Immature natural killer cell (primary cell): ENCODE data around the gene TRAF5. TPM values are rescaled to one million over a fixed set of nuclear protein-coding genes. Genes with fewer than 3 reads are reported as not detected.
A peak's percentile ranks its signal among the peaks of the same experiment; 100 is the strongest.
"Not testable (repeated sequence)": the region's sequence is repeated elsewhere in the genome, so short reads cannot be mapped to it uniquely, and the experiment has no call there.

ENCODE experiments used
- DNase-seq, 3 donors: peaks; one replicate each; pipeline ENCODE4 v3.0.0; 2022; ENCODE audit warnings: mixed read lengths in 1 of 3
- H3K27ac Mint-ChIP-seq, 6 donors: one replicate each; pipeline ENCODE4 v1.8.0; 2020; ENCODE audit warnings: mixed read lengths in 6 of 6, mild to moderate bottlenecking in 5 of 6, inconsistent platforms in 4 of 6, moderate library complexity in 3 of 6
- H3K27me3 Mint-ChIP-seq, 3 donors: one replicate each; pipeline ENCODE4 v1.8.0; 2020 to 2021; ENCODE audit warnings: low read depth in 3 of 3, mild to moderate bottlenecking in 3 of 3, mixed read lengths in 3 of 3, moderate library complexity in 3 of 3, inconsistent platforms in 1 of 3
- H3K36me3 Mint-ChIP-seq, 3 donors: one replicate each; pipeline ENCODE4 v1.8.0; 2020; ENCODE audit warnings: mixed read lengths in 3 of 3, inconsistent platforms in 2 of 3, mild to moderate bottlenecking in 2 of 3
- H3K4me1 Mint-ChIP-seq, 2 donors: one replicate each; pipeline ENCODE4 v1.8.0; 2020; ENCODE audit warnings: inconsistent platforms in 2 of 2, mild to moderate bottlenecking in 2 of 2, mixed read lengths in 2 of 2, moderate library complexity in 1 of 2
- H3K4me3 Mint-ChIP-seq, 5 donors: one replicate each; pipeline ENCODE4 v1.8.0; 2020; ENCODE audit warnings: mild to moderate bottlenecking in 5 of 5, mixed read lengths in 5 of 5, inconsistent platforms in 3 of 5, moderate library complexity in 3 of 5
- H3K9me3 Mint-ChIP-seq, 6 donors: one replicate each; pipeline ENCODE4 v1.8.0; 2020; ENCODE audit warnings: mild to moderate bottlenecking in 6 of 6, mixed read lengths in 6 of 6, inconsistent platforms in 4 of 6, moderate library complexity in 3 of 6
- polyA plus RNA-seq, 3 donors: library from polyadenylated mRNA; unstranded; fragments of 300-500 nt; fragmentation: Illumina TruSeq; gene quantifications; one replicate each; pipeline ENCODE4 v1.2.3, GENCODE V29; 2021

The TRAF5 gene
- polyA plus RNA-seq, 3 donors from 2014 or later = 19.6 to 37.0 (median 21.8) TPM

DNA sequence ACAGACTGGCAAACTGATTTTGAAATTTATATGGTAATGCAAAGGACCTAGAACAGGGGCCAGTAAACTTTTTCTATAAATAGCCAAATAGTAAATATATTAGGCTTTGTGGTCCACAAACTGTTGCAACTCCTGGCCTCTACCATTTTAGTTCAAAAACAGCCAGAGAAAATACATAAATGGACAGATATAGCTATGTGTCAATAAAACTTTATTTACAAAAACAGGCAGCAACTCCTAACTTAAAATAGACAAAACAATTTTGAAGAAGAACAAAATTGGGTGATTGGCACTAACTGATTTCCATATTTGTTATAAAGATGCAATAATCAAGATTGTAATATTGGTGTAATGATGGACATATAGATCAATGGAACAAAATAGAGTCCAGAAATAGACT lies 6.7 kb upstream of the TRAF5 start:
- no peak for DNase-seq
- peaks cover 0 to 2% (median 0%) of the 10 kb centered on the region in 3 donors for H3K36me3 Mint-ChIP-seq
- H3K27ac Mint-ChIP-seq = no peak overlapping the region
- H3K27me3 Mint-ChIP-seq = no peaks in the 10 kb centered on the region
- no peaks in the 10 kb centered on the region for H3K9me3 Mint-ChIP-seq
- H3K4me3 Mint-ChIP-seq = no peak overlapping the region
- H3K4me1 Mint-ChIP-seq = peaks cover 0 to 13% of the 10 kb centered on the region in 2 donors

DNA sequence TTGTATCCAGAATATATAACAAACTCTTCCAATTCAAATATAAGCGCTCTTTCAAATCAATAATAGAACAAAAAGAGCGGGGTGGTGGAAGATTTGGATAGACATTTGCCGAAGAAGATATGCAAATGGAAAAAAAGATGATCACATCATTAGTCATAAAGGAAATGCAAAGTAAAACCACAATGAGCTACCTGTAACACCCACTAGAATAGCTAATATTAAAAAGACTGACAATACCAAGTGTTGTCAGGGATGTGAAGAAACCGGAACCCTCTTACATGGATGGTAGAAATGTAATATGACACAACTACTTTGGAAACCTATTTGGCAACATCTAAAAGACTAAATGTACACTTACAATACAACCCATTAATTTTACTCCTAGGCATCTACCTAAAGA lies 5.7 kb upstream of the TRAF5 start:
- H3K27ac Mint-ChIP-seq = no peak overlapping the region
- H3K9me3 Mint-ChIP-seq = no peaks in the 10 kb centered on the region
- DNase-seq = no peak
- H3K4me1 Mint-ChIP-seq = peaks cover 8 to 23% of the 10 kb centered on the region in 2 donors
- H3K4me3 Mint-ChIP-seq = no peak overlapping the region
- no peaks in the 10 kb centered on the region for H3K36me3 Mint-ChIP-seq
- peaks cover 0 to 4% (median 0%) of the 10 kb centered on the region in 3 donors for H3K27me3 Mint-ChIP-seq

DNA sequence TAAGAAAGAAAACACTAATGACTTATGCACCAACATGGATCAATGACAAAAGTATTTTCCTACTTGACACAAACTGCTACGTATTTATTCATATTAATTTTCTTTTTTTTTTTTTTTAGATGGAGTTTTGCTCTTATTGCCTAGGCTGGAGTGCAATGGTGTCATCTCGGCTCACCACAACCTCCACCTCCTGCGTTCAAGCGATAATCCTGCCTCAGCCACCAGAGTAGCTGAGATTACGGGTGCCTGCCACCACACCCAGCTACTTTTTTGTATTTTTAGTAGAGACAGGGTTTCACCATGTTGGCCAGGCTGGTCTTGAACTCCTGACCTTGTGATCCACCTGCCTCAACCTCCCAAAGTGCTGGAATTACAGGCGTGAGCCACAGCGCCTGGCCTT lies 5.0 kb upstream of the TRAF5 start:
- H3K4me3 Mint-ChIP-seq, DNase-seq, H3K27ac Mint-ChIP-seq: not testable (repeated sequence)

GRCh38 chr1:211323156-211324063 lies 3.2 kb upstream of the TRAF5 start:
- Mint-ChIP-seq H3K4me3 (no peak overlapping the region), H3K27me3 (peaks cover 0 to 9% (median 3%) of the 10 kb centered on the region in 3 donors), H3K9me3 (no peaks in the 10 kb centered on the region), H3K36me3 (no peaks in the 10 kb centered on the region), H3K4me1 (peaks cover 25 to 44% of the 10 kb centered on the region in 2 donors), H3K27ac (no peak overlapping the region)
- DNase-seq = peak; percentile 61 to 67 (median 65)

More for the DNA sequence above, 5.0 kb upstream of the TRAF5 start:
- H3K27me3 Mint-ChIP-seq, H3K9me3 Mint-ChIP-seq, H3K36me3 Mint-ChIP-seq: not testable (repeated sequence)
- peaks cover 13 to 29% of the 10 kb centered on the region in 2 donors for H3K4me1 Mint-ChIP-seq

- Mint-ChIP-seq H3K4me3 (peak overlapping the region; percentile 92 to 97 (median 95)), H3K9me3 (no peaks in the 10 kb centered on the region), H3K27me3 (peaks cover 0 to 9% (median 3%) of the 10 kb centered on the region in 3 donors), H3K27ac (peak overlapping the region; percentile 86 to 98 (median 95)), H3K4me1 (peaks cover 43 to 62% of the 10 kb centered on the region in 2 donors), H3K36me3 (no peaks in the 10 kb centered on the region)
- no peak for DNase-seq
Measured at GRCh38 chr1:211324992-211325775, 1.4 kb upstream of the TRAF5 start.

GRCh38 chr1:211326140-211326527 lies 499 bp upstream of the TRAF5 start:
- Mint-ChIP-seq H3K4me3 (peak overlapping the region; percentile 92 to 97 (median 95)), H3K27me3 (peaks cover 0 to 9% (median 3%) of the 10 kb centered on the region in 3 donors), H3K9me3 (no peaks in the 10 kb centered on the region), H3K27ac (peak overlapping the region; percentile 91 to 98 (median 96)), H3K4me1 (peaks cover 52 to 71% of the 10 kb centered on the region in 2 donors), H3K36me3 (no peaks in the 10 kb centered on the region)
- DNase-seq = peak in 1 of 3 donors; percentile 11

GRCh38 chr1:211327346-211327921 lies 801 bp downstream of the TRAF5 start:
- H3K36me3 Mint-ChIP-seq = no peaks in the 10 kb centered on the region
- no peaks in the 10 kb centered on the region for H3K9me3 Mint-ChIP-seq
- peak overlapping the region; percentile 95 to 97 (median 96) for H3K4me3 Mint-ChIP-seq
- peaks cover 62 to 84% of the 10 kb centered on the region in 2 donors for H3K4me1 Mint-ChIP-seq
- H3K27ac Mint-ChIP-seq = peak overlapping the region; percentile 89 to 97 (median 95)
- DNase-seq = peak; percentile 33 to 45 (median 44)
- H3K27me3 Mint-ChIP-seq = peaks cover 0 to 9% (median 3%) of the 10 kb centered on the region in 3 donors

GRCh38 chr1:211328084-211328694 lies 1.6 kb downstream of the TRAF5 start:
- Mint-ChIP-seq H3K4me1 (peaks cover 67 to 90% of the 10 kb centered on the region in 2 donors), H3K9me3 (no peaks in the 10 kb centered on the region), H3K27me3 (peaks cover 0 to 9% (median 3%) of the 10 kb centered on the region in 3 donors), H3K27ac (peak overlapping the region; percentile 89 to 97 (median 95)), H3K36me3 (no peaks in the 10 kb centered on the region), H3K4me3 (peak overlapping the region; percentile 95 to 97 (median 96))
- DNase-seq = no peak

- Mint-ChIP-seq H3K36me3 (no peaks in the 10 kb centered on the region), H3K4me3 (peak overlapping the region; percentile 73 to 97 (median 96)), H3K9me3 (no peaks in the 10 kb centered on the region), H3K4me1 (peaks cover 71 to 89% of the 10 kb centered on the region in 2 donors), H3K27ac (peak overlapping the region; percentile 75 to 97 (median 92)), H3K27me3 (peaks cover 0 to 9% (median 3%) of the 10 kb centered on the region in 3 donors)
- DNase-seq = no peak
Measured at GRCh38 chr1:211328866-211329475, 2.3 kb downstream of the TRAF5 start.

GRCh38 chr1:211329764-211330201 lies 3.1 kb downstream of the TRAF5 start:
- Mint-ChIP-seq H3K4me1 (peaks cover 79 to 93% of the 10 kb centered on the region in 2 donors), H3K27ac (peak overlapping the region; percentile 75 to 97 (median 92)), H3K9me3 (no peaks in the 10 kb centered on the region), H3K27me3 (peaks cover 0 to 9% (median 4%) of the 10 kb centered on the region in 3 donors), H3K36me3 (no peaks in the 10 kb centered on the region), H3K4me3 (peak overlapping the region; percentile 67 to 97 (median 96))
- no peak for DNase-seq

GRCh38 chr1:211330282-211330936 lies 3.8 kb downstream of the TRAF5 start:
- DNase-seq = no peak
- Mint-ChIP-seq H3K36me3 (peaks cover 0 to 1% (median 0%) of the 10 kb centered on the region in 3 donors), H3K27me3 (peaks cover 0 to 9% (median 5%) of the 10 kb centered on the region in 3 donors), H3K4me1 (peaks cover 82 to 94% of the 10 kb centered on the region in 2 donors), H3K27ac (peak overlapping the region; percentile 75 to 97 (median 92)), H3K4me3 (peak overlapping the region; percentile 37 to 97 (median 73)), H3K9me3 (no peaks in the 10 kb centered on the region)

DNA sequence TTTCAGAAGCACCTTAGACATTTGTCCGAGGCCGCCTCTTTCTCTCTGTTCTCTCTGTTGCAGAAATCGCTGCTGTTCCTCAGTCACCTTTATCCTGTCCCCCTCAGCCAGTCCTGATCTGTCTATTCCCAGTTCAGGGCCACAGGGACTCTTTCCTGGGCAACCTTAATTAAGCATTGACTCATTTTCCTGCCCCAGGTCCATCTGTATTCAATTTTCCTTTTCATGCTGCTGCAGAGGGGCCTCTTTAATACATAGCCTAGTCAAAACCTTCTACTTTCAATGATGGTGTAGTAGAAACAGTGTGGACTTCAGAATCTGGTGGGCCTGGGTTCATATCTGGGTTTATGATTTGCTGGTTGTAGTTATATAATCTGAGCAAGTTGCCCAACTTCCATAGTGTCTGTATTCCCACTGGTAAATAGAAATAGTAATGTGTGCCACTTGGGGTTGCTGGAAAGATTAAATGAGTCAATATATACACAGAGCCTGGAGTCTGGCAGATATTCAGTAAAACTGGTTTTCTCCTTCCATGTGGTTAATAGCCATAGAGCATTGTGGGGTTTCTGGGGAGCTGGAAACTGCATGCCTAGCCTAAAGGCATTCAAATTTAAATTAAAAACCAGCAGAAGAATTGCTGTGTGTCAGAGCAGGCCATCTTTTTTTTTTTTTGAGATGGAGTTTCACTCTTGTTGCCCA lies 4.5 kb downstream of the TRAF5 start:
- no peaks in the 10 kb centered on the region for H3K9me3 Mint-ChIP-seq

More for the DNA sequence above, 4.5 kb downstream of the TRAF5 start:
- Mint-ChIP-seq H3K4me1 (peaks cover 83 to 94% of the 10 kb centered on the region in 2 donors), H3K27me3 (peaks cover 0 to 5% (median 4%) of the 10 kb centered on the region in 3 donors), H3K27ac (peak overlapping the region; percentile 1 to 97 (median 45)), H3K4me3 (peak overlapping the region in 3 of 5 donors; percentile 58 to 97 (median 67)), H3K36me3 (peaks cover 0 to 5% (median 0%) of the 10 kb centered on the region in 3 donors)
- DNase-seq = no peak
